Measurements from ENCODE around the gene KCNG4.
"Not testable (repeated sequence)": the region's sequence is repeated elsewhere in the genome, so short reads cannot be mapped to it uniquely, and the experiment has no call there.

The KCNG4 gene

DNA sequence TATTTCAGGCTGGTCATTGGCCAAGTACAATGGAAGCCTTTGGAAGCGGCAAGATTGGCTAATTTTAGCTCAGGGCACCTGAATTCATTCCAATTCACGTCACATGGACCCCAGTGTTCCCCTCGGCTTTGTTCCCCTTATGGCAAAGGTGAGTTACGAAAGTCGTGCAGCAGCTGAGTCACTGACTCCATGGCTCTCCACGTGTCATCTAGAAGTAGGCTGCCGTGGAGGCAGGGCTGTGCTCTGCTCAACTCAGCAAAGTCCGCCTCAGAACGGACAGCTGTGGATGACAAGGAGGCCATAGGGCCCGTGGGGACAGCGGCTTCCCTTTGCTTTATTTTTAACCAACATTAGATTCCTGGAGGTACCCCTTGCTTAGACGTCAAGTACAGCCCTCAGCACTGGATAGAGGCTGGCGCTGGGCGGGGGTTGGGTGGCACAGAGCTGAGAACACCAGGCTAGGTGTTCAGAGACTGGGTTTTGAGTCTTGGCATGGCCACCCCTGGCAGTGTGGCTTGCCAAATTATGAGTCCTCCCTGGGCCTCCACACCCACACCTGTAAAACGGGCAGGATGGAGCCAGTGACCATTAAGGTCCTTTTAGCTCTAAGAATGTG lies 25.3 kb downstream of the KCNG4 start:
- in situ Hi-C loops (cut with MboI; ENCODE audit: low sequenced_read_pairs): no loop called here

DNA sequence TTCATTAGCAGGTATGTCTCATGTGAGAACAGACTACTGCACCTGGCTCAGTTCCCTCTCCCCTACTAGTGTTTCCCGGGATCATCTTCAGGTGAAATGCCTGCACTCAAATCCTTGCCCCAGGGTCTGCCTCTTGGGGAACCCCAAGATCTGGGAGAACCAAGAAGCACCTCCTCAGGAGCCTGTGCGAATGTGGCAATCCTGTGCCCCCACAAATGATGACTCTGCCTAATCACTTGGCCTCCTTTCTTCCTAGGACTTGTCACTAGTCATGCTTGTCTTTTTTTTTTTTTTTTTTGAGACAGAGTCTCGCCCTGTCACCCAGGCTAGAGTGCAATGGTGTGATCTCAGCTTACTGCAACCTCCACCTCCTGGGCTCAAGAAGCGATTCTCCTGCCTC lies 27.2 kb downstream of the KCNG4 start:
- in situ Hi-C loops (cut with MboI; ENCODE audit: low sequenced_read_pairs): no loop called here

DNA sequence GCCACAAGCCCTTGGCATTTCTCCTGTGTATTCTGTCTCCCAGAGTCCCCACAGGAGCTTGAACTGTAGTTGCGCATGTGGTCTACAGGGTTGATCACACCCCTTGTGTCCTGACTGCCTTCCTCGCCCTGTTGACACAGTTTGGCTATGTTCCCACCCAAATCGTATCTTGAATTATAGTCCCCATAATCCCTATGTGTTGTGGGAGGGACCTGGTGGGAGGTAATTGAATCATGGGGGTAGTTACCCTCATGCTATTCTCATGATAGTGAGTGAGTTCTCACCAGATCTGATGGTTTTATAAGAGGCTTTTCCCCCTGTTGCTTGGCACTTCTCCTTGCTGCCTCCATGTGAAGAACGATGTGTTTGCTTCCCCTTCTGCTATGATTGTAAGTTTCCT lies 27.7 kb downstream of the KCNG4 start:
- in situ Hi-C loops (cut with MboI; ENCODE audit: low sequenced_read_pairs): no loop called here

DNA sequence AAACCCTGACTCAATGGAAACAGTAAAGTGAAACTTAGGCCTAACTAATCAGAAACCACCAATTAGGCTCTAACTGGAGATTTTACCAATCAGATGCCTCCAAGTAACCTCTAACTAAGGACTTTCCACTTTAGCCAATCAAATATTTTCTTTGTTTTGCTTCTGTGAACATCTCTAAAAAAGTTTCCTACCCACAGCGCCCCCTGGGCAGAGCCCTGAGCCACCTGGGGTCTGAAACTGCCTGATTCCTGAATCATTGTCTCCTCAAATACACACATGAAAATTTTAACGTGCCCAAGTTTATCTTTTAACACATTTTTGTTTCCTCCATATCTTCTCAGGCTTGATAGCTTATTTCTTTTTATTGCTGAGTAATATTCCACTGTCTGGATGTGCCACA lies 29.8 kb downstream of the KCNG4 start:
- in situ Hi-C loops (cut with MboI; ENCODE audit: low sequenced_read_pairs): no loop called here

DNA sequence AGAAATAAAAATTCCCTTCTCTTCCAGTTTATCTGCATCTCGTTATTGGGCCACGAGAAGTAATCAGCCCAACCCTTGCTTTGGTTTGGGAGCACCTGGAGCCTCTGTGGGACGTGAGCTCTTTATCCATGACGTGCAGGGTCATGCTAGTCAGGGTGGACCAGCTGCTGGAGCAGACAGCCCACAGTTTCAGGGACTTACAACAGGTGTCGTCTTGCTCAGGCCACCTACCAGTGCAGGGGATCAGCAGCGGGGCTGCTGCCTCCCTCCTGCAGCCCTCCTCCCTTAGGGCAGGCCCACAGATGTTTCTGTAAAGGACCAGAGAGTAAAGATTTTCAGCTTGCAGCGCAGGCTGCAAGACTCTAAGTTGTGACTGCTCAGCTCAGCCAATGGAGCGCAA lies 31.9 kb downstream of the KCNG4 start:
- in situ Hi-C loops (cut with MboI; ENCODE audit: low sequenced_read_pairs): no loop called here

DNA sequence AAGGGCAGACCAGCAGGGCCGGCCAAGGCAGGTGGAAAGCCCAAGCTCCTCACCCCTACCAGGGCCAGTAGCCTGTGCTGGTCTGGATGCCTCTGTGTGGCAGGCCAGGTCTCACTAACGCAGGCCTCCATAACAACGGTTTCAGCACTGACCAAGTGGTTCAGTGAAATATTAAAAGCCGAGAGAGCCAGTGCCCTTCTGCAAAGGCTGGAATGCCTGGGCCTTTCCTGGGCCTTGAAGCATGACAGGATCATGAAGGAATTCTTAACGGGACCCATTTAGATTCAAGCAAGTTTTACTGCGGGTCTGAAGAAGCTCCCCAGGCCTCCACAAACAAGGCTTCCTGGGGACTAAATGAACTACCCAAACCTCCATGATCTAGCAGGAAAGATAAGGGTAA lies 32.6 kb downstream of the KCNG4 start:
- in situ Hi-C loops (cut with MboI; ENCODE audit: low sequenced_read_pairs): no loop called here

DNA sequence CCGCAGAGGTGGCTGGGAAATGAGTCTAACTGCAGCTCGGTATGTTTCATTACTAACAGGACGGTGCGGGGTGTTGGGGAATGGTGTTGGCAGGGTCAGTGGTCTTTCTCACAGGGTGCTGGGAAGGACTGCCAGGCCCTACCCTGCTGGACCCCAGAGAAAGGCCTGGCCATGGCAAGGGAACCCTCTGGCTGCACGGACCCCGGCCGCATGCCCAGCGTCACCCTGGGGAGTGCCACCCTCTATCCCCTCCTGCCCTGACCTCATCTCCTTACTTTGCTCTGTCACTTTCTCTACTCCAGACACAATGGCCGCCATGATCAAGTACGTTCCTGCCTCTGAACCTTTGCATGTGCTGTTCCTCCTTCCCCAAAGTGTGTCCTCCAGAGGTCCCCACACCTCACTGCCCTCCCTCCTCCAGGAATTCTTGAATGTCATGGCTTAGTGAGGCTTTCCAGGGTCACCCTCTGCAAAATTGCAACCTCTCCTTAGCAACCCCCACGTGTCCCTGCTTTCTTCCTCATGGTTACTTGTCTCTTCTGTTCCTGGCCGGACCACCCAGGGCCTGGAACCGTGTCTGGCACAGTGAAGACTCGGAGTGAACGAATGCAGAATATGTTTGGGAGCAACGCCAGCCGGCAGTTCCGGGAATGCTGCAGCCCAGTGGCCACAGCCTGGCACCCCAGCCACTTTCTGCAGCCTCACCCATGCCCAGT lies 33.7 kb downstream of the KCNG4 start:
- in situ Hi-C loops (cut with MboI; ENCODE audit: low sequenced_read_pairs): no loop called here

DNA sequence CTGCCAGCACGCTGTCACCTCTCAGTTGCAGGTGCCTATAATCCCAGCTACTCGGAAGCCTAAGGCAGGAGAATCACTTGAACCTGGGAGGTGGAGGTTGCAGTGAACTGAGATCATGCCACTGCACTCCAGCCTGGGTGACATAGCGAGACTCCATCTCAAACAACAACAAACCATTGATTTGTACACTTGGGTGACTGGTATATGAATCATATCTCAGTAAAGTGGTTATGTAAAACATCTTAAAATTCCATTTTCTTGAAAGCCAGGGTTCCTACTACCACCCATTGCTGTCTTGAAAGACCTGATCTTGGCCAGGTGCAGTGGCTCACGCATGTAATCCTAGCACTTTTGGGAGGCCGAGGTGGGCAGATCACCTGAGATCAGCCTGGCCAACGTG lies 34.7 kb downstream of the KCNG4 start:
- in situ Hi-C loops (cut with MboI; ENCODE audit: low sequenced_read_pairs): not testable (repeated sequence)

DNA sequence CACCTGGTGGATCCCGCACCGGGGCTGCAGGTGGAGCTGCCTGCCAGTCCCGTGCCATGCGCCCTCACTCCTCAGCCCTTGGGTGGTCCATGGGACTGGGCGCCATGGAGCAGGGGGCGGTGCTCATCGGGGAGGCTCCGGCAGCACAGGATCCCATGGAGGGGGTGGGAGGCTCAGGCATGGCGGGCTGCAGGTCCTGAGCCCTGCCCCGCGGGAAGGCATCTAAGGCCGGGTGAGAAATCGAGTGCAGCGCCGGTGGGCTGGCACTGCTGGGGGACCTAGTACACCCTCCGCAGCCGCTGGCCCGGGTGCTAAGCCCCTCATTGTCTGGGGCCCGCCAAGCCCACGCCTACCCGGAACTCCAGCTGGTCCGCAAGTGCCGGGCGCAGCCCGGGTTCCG lies 35.3 kb downstream of the KCNG4 start:
- in situ Hi-C loops (cut with MboI; ENCODE audit: low sequenced_read_pairs): not testable (repeated sequence)

DNA sequence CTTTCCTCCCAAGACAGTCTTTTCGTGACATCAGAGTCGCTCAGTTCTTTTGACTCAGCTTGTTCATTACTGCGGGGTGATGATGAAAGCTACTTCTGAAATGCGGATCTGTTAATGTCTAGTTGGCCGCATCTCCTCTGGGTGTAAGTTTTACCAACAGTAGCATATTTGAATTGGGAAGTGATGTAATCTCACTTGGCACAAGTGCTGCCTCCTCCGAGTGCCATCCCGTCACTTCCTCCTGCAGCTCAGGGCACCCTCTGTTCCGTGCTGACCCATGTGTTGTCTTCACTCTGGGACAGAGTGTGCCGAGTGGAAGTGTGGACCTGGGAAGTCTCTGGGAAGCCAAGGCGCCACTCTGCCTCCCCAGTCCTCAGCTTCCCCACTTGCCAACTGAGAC lies 40.0 kb downstream of the KCNG4 start:
- in situ Hi-C loops (cut with MboI; ENCODE audit: low sequenced_read_pairs): loop anchor here (25.0 kb wide), 1 partner anchor 238 kb away; the partner anchor contains the start of genes NECAB2 and OSGIN1

DNA sequence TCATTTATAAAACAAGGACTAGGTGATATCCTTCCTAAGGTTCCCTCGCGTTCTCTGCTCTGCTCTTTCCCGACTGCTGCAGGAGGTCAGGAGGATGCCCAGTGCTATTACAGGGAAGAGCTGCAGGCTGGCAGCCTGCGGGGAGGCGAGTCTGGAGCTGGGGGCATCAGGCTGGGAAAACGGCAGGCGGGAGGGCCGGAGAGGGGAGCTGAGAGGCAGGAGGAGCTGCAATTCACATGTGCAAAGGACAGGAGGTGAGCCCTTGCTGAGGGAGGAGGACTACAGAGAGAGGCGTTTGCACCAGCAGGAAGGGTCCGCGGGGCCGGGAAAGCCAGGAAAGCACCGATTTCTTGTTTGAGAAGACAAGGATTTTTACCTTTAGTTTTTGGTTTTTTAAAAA lies 40.7 kb downstream of the KCNG4 start:
- in situ Hi-C loops (cut with MboI; ENCODE audit: low sequenced_read_pairs): loop anchor here (25.0 kb wide), 1 partner anchor 237 kb away; the partner anchor contains the start of genes NECAB2 and OSGIN1

DNA sequence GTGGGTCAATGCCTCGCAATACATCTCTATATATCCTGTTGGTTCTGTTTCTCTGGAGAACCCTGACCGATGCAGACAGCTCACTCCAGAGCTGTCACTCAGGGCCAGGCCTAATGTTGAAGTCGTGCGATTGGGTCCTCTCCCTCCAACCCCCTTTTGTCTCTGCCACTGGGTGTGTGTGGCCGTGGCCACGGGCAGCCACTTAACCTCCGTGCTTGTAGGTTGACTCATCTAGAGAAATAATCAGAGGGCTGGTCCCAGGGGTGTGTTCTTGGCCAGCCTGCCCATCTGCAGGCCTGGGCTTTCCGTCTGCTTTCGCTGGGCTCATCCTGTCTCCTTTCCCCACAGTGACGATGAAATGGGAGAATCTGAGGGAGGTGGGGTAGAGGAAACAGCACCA lies 41.4 kb downstream of the KCNG4 start:
- in situ Hi-C loops (cut with MboI; ENCODE audit: low sequenced_read_pairs): loop anchor here (25.0 kb wide), 1 partner anchor 236 kb away; the partner anchor contains the start of genes NECAB2 and OSGIN1

DNA sequence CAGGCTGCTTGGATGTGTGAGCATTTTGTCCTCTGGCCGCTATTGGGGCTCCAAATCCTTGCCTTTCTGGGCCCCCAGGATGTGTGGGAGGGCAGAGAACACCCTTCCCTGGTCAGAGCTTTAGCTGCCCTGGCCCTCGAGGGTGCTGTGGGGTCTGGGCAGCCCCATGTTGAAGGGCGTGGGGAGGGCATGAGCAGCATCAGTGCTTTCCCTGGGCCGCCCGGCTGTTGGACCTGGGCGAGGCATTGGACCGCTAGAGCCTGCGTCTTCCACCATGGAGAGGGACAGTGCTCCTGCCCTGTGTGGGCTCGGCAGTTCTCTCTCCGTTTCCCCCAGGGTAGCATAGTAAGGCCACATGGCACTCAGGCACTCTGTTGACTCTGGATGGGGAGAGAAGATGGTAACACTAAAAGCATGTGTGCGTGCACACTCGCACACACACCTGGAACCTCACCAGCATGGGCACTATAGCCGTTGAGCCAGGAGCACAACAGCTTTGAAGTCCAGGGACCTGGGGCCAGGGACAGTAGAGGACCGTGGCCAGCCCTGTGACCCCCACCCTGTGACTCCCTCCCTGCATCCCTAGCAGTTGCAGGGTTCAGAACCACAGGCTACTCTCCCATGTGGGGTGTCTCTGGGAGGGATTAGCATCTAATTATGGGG lies 42.2 kb downstream of the KCNG4 start:
- in situ Hi-C loops (cut with MboI; ENCODE audit: low sequenced_read_pairs): loop anchor here (25.0 kb wide), 1 partner anchor 235 kb away; the partner anchor contains the start of genes NECAB2 and OSGIN1

DNA sequence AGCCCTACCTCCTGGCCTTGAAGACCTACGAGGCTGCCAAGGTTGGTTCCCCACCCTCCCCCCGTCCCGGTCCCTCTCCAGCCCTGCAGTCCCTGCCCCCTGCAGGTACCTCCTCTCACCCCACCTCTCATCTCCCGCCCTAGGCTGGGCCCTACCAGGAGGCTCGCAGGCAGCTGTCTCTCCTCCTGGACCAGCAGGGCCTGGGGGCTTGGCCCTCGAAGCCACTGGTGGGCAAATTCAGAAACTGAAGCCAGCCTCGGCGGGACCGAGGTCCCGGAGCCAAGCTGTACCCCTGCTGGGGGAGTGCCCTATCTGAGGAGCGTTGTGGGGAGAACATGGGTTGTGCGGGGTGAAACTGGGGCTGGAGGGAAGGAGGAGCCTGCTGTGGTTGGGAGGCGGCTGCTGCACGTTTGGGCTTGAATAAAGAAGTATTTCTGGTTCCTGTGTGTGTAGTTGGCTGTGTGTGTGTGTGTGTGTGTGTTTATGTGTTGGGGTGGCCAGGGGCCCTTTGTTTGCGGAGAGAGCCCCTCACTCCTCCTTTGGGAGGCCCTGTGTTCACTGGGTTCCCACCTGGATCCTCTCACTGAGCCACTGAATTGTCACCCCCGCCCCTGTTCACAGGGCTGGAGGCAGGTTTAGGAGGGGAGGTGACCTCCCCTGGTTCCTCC lies 43.0 kb downstream of the KCNG4 start:
- in situ Hi-C loops (cut with MboI; ENCODE audit: low sequenced_read_pairs): loop anchor here (25.0 kb wide), 1 partner anchor 235 kb away; the partner anchor contains the start of genes NECAB2 and OSGIN1

DNA sequence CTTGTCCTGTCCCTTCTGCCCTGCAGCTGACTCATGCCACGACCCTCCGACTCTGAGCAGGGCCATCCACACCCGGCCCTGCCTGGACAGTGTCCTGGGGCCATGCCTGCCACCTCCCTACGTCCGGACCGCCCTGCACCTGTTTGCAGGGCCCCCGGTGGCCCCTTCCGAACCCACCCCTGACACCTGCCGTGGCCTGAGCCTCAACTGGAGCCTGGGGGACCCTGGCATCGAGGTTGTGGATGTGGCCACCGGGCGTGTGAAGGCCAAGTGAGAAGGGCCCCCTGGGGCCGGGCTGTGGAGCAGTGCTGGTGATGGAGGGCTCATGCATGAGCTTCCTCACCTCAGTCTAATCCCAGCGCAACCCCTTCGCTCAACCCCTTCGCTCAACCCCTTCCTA lies 43.7 kb downstream of the KCNG4 start:
- in situ Hi-C loops (cut with MboI; ENCODE audit: low sequenced_read_pairs): loop anchor here (25.0 kb wide), 1 partner anchor 234 kb away; the partner anchor contains the start of genes NECAB2 and OSGIN1

DNA sequence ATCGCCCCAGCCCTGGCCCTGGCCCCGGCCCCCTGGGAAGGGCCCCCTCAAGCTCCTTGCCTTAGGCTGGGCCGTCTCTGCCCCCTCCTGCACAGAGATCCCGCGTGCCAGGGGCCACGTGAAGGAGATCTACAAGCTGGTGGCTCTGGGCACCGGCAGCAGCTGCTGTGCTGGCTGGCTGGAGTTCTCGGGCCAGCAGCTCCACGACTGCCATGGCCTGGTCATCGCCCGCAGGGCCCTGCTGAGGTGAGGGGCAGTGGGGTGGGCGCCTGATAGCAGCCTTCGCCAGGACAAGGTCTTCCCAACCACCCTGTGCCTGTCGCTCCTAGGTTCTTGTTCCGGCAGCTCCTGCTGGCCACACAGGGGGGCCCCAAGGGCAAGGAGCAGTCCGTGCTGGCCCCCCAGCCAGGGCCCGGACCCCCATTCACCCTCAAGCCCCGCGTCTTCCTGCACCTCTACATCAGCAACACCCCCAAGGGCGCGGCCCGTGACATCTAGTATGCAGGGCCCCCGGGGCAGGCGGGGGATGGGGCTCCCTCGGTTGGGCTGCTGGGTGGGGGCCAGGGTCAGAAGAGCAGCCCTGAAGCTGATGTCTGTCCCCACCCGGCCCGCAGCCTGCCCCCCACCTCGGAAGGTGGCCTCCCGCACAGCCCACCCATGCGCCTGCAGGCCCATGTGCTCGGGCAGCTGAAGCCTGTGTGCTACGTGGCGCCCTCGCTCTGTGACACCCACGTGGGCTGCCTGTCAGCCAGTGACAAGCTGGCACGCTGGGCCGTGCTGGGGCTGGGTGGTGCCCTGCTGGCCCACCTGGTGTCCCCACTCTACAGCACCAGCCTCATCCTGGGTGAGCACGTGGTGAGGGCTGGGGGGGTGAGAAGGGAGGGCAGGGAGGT lies 44.4 kb downstream of the KCNG4 start:
- in situ Hi-C loops (cut with MboI; ENCODE audit: low sequenced_read_pairs): loop anchor here (25.0 kb wide), 1 partner anchor 233 kb away; the partner anchor contains the start of genes NECAB2 and OSGIN1

DNA sequence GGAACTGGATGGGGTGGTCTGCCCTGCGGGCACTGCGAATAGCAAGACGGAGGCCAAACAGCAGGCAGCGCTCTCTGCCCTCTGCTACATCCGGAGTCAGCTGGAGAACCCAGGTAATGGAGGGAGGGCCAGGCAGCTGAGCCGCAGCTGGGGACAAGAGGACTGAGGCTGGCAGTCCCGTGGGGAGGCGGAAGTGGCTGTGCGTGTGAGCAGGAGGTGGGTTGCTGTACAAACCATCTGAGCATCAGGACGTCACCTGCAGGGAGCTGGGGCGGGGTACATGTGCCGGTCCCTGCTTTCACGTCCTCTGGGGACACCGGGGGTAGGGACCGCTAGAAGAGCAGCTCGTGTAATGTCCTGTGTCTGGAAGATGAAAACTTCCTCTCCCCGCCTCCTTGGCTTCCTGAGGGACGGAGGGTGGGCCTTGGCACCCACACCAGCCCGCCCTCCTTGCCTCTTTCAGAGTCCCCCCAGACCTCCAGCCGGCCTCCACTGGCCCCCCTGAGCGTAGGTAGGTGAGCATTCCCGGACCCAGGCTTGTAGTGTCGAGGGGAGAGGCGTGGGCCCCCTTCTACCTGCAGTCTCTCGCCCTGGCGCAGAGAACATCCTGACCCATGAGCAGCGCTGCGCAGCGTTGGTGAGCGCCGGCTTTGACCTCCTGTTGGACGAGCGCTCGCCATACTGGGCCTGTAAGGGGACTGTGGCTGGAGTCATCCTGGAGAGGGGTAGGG lies 45.2 kb downstream of the KCNG4 start:
- in situ Hi-C loops (cut with MboI; ENCODE audit: low sequenced_read_pairs): loop anchor here (25.0 kb wide), 1 partner anchor 232 kb away; the partner anchor contains the start of genes NECAB2 and OSGIN1

DNA sequence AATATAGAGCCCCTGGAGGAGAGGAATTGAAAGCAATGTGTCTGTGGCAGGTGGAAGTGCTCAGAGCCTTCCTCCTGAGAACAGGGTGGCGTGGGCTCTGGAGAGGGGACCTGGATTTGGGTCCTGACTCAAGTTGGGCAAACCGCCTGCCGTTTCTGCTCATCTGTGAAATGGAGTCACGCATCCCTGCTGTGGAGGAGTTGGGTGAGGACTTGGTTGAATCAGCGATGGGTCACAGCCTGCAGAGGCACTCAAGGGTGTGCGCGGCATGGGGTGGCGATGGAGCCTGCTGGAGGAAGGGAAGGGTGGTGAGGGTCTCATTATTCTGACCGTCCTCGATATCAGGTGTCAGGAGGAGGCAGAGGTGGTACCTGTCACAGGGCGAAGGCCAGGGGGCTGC lies 45.8 kb downstream of the KCNG4 start:
- in situ Hi-C loops (cut with MboI; ENCODE audit: low sequenced_read_pairs): loop anchor here (25.0 kb wide), 1 partner anchor 232 kb away; the partner anchor contains the start of genes NECAB2 and OSGIN1

DNA sequence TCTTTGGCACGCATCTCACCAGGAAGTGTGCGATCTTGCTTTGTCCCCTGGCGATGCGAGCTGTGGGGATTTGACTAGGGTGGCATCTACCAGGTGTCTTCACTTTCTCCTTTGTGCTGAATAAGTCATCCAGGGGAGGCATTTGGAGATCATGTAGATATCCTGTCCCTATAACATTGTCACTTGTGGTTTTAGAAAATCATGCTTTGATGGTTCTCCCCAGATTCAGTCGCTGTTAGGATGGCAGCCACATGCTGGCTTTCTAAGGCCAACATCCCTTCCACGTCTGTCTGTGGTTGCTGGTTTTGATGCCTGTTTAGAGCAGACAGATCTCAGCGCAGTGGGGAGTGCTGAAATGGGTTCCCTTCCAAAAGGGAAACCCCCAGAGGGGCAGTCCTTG lies 46.3 kb downstream of the KCNG4 start:
- in situ Hi-C loops (cut with MboI; ENCODE audit: low sequenced_read_pairs): loop anchor here (25.0 kb wide), 1 partner anchor 231 kb away; the partner anchor contains the start of genes NECAB2 and OSGIN1

All from HL-60/S4 (cell line).